GM23248 (cell line): Measurements from ENCODE around the gene ATP2C2. TPM values are rescaled to one million over a fixed set of nuclear protein-coding genes. Genes with fewer than 3 reads are reported as not detected.

Source experiments
- DNase-seq: peaks from one replicate; pipeline ENCODE4 v3.0.0-alpha.2; 2015
- H2AFZ ChIP-seq: fragments of 200-600 bp; sonication (generic); 2 replicates; pipeline ENCODE4 v1.6.1; 2016; ENCODE audit warnings: antibody characterized with exemption
- H3F3A ChIP-seq: fragments of 200-600 bp; sonication (generic); 2 replicates; pipeline ENCODE4 v1.6.1; 2016; ENCODE audit warnings: mild to moderate bottlenecking, antibody characterized with exemption, mixed run types; ENCODE audit not compliant: insufficient read depth
- H3K27ac ChIP-seq: fragments of 200-600 bp; sonication (generic); 2 replicates; pipeline ENCODE4 v1.5.1; 2016; ENCODE audit warnings: mild to moderate bottlenecking
- H3K27me3 ChIP-seq: fragments of 200-600 bp; sonication (generic); replicated peaks from 2 replicates; pipeline ENCODE4 v1.6.1; 2016; ENCODE audit warnings: mild to moderate bottlenecking; ENCODE audit not compliant: insufficient read depth
- H3K36me3 ChIP-seq: fragments of 200-600 bp; sonication (generic); 2 replicates; pipeline ENCODE4 v1.6.1; 2016; ENCODE audit warnings: low read depth, mild to moderate bottlenecking
- H3K4me1 ChIP-seq: fragments of 200-600 bp; sonication (generic); 2 replicates; pipeline ENCODE4 v1.6.1; 2016; ENCODE audit warnings: mild to moderate bottlenecking; ENCODE audit not compliant: insufficient read depth
- H3K4me2 ChIP-seq: fragments of 200-600 bp; sonication (generic); one replicate; pipeline ENCODE4 v1.6.1; 2016; ENCODE audit warnings: mild to moderate bottlenecking; ENCODE audit not compliant: unreplicated experiment
- H3K4me3 ChIP-seq: fragments of 200-600 bp; sonication (generic); 2 replicates; pipeline ENCODE4 v1.5.1; 2016; ENCODE audit warnings: mild to moderate bottlenecking
- H3K79me2 ChIP-seq: fragments of 200-600 bp; sonication (generic); 2 replicates; pipeline ENCODE4 v1.6.1; 2016; ENCODE audit warnings: mild to moderate bottlenecking; ENCODE audit not compliant: insufficient read depth
- H3K9ac ChIP-seq: fragments of 200-600 bp; sonication (generic); 2 replicates; pipeline ENCODE4 v1.6.1; 2016; ENCODE audit warnings: mild to moderate bottlenecking
- H3K9me2 ChIP-seq: fragments of 200-600 bp; sonication (generic); 2 replicates; pipeline ENCODE4 v1.6.1; 2016; ENCODE audit warnings: mixed run types, mild to moderate bottlenecking, moderate library complexity; ENCODE audit not compliant: insufficient read depth
- H3K9me3 ChIP-seq: fragments of 200-600 bp; sonication (generic); one replicate; pipeline ENCODE4 v1.6.1; 2017; ENCODE audit warnings: low read depth
- H4K20me1 ChIP-seq: fragments of 200-600 bp; sonication (generic); 2 replicates; pipeline ENCODE4 v1.6.0; 2016; ENCODE audit not compliant: insufficient read depth
- EZH2 ChIP-seq: fragments of 200-600 bp; sonication (generic); IDR thresholded peaks from 2 replicates; pipeline ENCODE4 v1.6.1; 2018; ENCODE audit warnings: antibody characterized with exemption, mild to moderate bottlenecking; ENCODE audit not compliant: insufficient read depth, poor library complexity, severe bottlenecking
- EZH2phosphoT487 ChIP-seq: fragments of 200-600 bp; sonication (generic); IDR thresholded peaks from 2 replicates; pipeline ENCODE4 v1.6.1; 2018; ENCODE audit warnings: antibody characterized with exemption, moderate library complexity, mild to moderate bottlenecking, low read depth; ENCODE audit not compliant: insufficient read depth
- WGBS, 2 experiments: methylation state at CpG; one replicate each; pipeline ENCODE4 v1.1.6; 2015 to 2017; ENCODE audit warnings: low lambda C conversion rate in 2 of 2, low coverage in 1 of 2; ENCODE audit errors: missing lambda C conversion rate in 2 of 2; 5-methylcytosine and 5-hydroxymethylcytosine counted together
- in situ Hi-C: fragments of 300-500 bp; cut with MboI; formaldehyde crosslinking; loops from 2 replicates; pipeline ENCODE4 v1.15.0; 2020
- polyA plus RNA-seq: library from polyadenylated mRNA; unstranded; fragments of >200 nt; fragmentation: Nextera tagmentation; extraction: Ambion mirVana; gene quantifications from 2 replicates; pipeline ENCODE4 v1.2.1, GENCODE V29; 2016
- total RNA-seq: library from RNA; depleted of rRNA; stranded (reverse); fragments of >200 nt; shearing (Covaris generic); gene quantifications from 2 replicates; pipeline ENCODE4 v1.2.3, GENCODE V29; 2014; rRNA removed

ATP2C2 gene
- total RNA-seq (not detected in 2 replicates), polyA plus RNA-seq (0.74 and 0.84 TPM in 2 replicates)

GRCh38 chr16:84368308-84368996 lies at the start of gene ATP2C2:
Gene ATP2C2, plus strand, starts transcription at chr16:84368538. Its CDS starts 78 bp downstream, at chr16:84368616.
- no peak within 1 kb of the TSS for H3K27ac ChIP-seq
- no peak for TF ChIP-seq EZH2
- TF ChIP-seq EZH2phosphoT487: no peak
- H3K9me2 ChIP-seq: no peaks in the 10 kb centered on the region
- no peak for DNase-seq
- H3K9ac ChIP-seq: no peak within 1 kb of the TSS
- 7 to 14% methylated on average over 25 to 61 of the region's 66 CpGs for whole genome bisulfite sequencing, 2 experiments
- H3K9me3 ChIP-seq: no peaks in the 10 kb centered on the region
- H3K4me1 ChIP-seq: no peaks in the 10 kb centered on the region
- no peaks in the 10 kb centered on the region for H4K20me1 ChIP-seq
- H3K27me3 ChIP-seq: peaks cover 66% of the 10 kb centered on the region
- no peak within 1 kb of the TSS for H2AFZ ChIP-seq
- H3K4me2 ChIP-seq: no peak within 1 kb of the TSS
- H3K4me3 ChIP-seq: no peak within 1 kb of the TSS
- in situ Hi-C loops: no loop called here
- no peaks in the 10 kb centered on the region for H3F3A ChIP-seq
- no peaks in the 10 kb centered on the region for H3K79me2 ChIP-seq
- no peaks in the 10 kb centered on the region for H3K36me3 ChIP-seq

GRCh38 chr16:84319146-84319760 lies 49.1 kb upstream of the ATP2C2 start:
- in situ Hi-C loops: no loop called here
- no peak overlapping the region for H2AFZ ChIP-seq
- H3K4me3 ChIP-seq: no peak overlapping the region

GRCh38 chr16:84320511-84320910 lies 47.8 kb upstream of the ATP2C2 start:
- in situ Hi-C loops: no loop called here
- Histone ChIP-seq H3K9me2 (no peaks in the 10 kb centered on the region), H3K4me3 (no peak overlapping the region), H3K27me3 (peaks cover 22% of the 10 kb centered on the region), H3K36me3 (no peaks in the 10 kb centered on the region), H3K27ac (no peak overlapping the region), H2AFZ (no peak overlapping the region), H3F3A (no peaks in the 10 kb centered on the region), H3K9ac (no peak overlapping the region), H3K9me3 (no peaks in the 10 kb centered on the region), H3K79me2 (no peaks in the 10 kb centered on the region), H3K4me1 (no peaks in the 10 kb centered on the region), H4K20me1 (no peaks in the 10 kb centered on the region), H3K4me2 (no peak overlapping the region)
- no peak for TF ChIP-seq EZH2
- TF ChIP-seq EZH2phosphoT487: no peak
- 64 to 70% methylated on average over 5 of the region's 5 CpGs for WGBS, 2 experiments
- no peak for DNase-seq

More at GRCh38 chr16:84319146-84319760, 49.1 kb upstream of the ATP2C2 start:
- H3K9me2 ChIP-seq: no peaks in the 10 kb centered on the region
- TF ChIP-seq EZH2 (no peak), EZH2phosphoT487 (no peak)
- H3K79me2 ChIP-seq: no peaks in the 10 kb centered on the region
- no peak for DNase-seq
- no peaks in the 10 kb centered on the region for H4K20me1 ChIP-seq
- no peaks in the 10 kb centered on the region for H3K4me1 ChIP-seq
- H3K9ac ChIP-seq: no peak overlapping the region
- no peak overlapping the region for H3K4me2 ChIP-seq
- 76 to 77% methylated on average over 19 to 23 of the region's 24 CpGs for WGBS, 2 experiments
- no peaks in the 10 kb centered on the region for H3K36me3 ChIP-seq
- H3K27me3 ChIP-seq: peaks cover 22% of the 10 kb centered on the region
- no peaks in the 10 kb centered on the region for H3K9me3 ChIP-seq
- no peaks in the 10 kb centered on the region for H3F3A ChIP-seq
- H3K27ac ChIP-seq: no peak overlapping the region

- TF ChIP-seq EZH2 (no peak), EZH2phosphoT487 (no peak)
- Histone ChIP-seq H3K27me3 (peaks cover 22% of the 10 kb centered on the region), H3K9me2 (no peaks in the 10 kb centered on the region), H3K4me2 (no peak overlapping the region), H3K4me1 (no peaks in the 10 kb centered on the region), H3K36me3 (no peaks in the 10 kb centered on the region), H3K9ac (no peak overlapping the region), H3K79me2 (no peaks in the 10 kb centered on the region), H3F3A (no peaks in the 10 kb centered on the region), H4K20me1 (no peaks in the 10 kb centered on the region), H3K9me3 (no peaks in the 10 kb centered on the region), H3K27ac (no peak overlapping the region), H2AFZ (no peak overlapping the region), H3K4me3 (no peak overlapping the region)
- DNase-seq: no peak
- 30 to 38% methylated on average over 4 of the region's 4 CpGs for WGBS, 2 experiments
- in situ Hi-C loops: no loop called here
Measured at GRCh38 chr16:84321932-84322331, 46.4 kb upstream of the ATP2C2 start.
